SH-SY5Y (cell line): ENCODE data around the gene TFAP2D.

Experiments
- GATA2 ChIP-seq: IDR thresholded peaks from 2 replicates; pipeline ENCODE4 v1.6.1; 2011; ENCODE audit warnings: mild to moderate bottlenecking, low read depth, low read length
- GATA3 ChIP-seq: IDR thresholded peaks from 2 replicates; pipeline ENCODE4 v1.6.1; 2011; ENCODE audit warnings: low read depth, mild to moderate bottlenecking, low read length, moderate library complexity

DNA sequence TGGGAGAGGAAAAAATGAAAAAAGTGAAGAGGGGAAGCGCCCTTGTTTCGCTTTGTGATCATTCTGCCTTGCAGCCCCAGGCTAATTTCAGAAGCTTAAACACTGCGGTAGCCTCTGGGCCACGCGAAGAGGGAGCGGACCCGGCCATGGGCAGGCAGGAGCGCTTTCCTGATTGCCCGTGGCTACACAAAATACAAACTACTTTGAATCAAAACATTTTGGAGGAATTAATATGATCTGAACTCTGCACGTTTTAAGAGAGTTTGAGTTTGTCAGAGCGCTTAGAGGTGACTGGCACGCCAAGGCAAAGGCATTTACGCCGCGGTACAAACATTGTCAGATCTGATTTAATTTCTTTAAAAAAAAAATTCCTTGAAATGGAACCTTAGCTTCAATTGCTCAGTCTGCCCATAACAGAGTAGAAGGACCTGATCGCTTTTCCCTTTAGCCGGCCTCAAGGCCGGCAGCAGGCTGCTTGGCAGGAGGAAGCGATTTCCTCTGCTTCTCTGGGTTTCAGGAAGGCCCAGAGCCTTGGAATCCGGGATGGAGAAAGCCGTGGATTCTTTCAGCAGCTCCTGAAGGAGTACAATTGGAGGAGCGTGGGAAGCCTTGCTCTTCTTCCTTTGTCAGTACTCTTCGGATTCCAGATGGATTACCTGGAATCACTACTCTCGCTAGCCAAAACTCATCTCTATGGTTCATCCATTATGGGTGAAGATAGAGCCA is 9.7 kb downstream of the TFAP2D start:
- TF ChIP-seq GATA2: no peak
- TF ChIP-seq GATA3: no peak
